ENCODE results near the gene SPRYD3. TPM values are rescaled to one million over a fixed set of nuclear protein-coding genes. Genes with fewer than 3 reads are reported as not detected.
A peak's percentile ranks its signal among the peaks of the same experiment; 100 is the strongest.
"Not testable (repeated sequence)": the region's sequence is repeated elsewhere in the genome, so short reads cannot be mapped to it uniquely, and the experiment has no call there.

SPRYD3 gene
- polyA plus RNA-seq, 1 donor from 2014 or later: 30.4 TPM

DNA sequence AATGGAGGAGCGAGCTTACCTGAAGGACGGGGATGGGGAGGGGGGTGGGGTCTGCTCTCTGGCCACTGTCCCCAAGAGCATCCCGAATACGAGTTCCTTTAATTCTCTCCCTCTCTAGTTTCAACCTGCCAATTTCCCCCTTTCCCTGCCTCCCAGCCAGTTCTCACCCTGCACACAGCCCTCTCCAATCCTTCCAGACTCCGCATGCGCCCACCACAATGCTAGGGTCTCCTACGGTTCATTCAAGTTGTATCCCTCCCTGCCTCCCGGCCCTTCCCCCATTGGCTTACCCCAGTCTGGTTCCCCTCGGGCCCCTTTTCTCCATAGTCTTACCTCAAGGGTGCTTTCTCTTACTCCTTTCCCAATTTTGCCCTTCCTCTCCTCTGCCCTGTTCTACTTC is 17.6 kb upstream of the SPRYD3 start:
- Mint-ChIP-seq H3K27ac (no peak overlapping the region), H3K36me3 (peaks cover 1% of the 10 kb centered on the region), H3K9me3 (no peaks in the 10 kb centered on the region), H3K4me1 (peaks cover 0 to 14% (median 11%) of the 10 kb centered on the region in 3 donors), H3K27me3 (peaks cover 8% of the 10 kb centered on the region), H3K4me3 (peak overlapping the region; percentile 30 to 94 (median 84))

DNA sequence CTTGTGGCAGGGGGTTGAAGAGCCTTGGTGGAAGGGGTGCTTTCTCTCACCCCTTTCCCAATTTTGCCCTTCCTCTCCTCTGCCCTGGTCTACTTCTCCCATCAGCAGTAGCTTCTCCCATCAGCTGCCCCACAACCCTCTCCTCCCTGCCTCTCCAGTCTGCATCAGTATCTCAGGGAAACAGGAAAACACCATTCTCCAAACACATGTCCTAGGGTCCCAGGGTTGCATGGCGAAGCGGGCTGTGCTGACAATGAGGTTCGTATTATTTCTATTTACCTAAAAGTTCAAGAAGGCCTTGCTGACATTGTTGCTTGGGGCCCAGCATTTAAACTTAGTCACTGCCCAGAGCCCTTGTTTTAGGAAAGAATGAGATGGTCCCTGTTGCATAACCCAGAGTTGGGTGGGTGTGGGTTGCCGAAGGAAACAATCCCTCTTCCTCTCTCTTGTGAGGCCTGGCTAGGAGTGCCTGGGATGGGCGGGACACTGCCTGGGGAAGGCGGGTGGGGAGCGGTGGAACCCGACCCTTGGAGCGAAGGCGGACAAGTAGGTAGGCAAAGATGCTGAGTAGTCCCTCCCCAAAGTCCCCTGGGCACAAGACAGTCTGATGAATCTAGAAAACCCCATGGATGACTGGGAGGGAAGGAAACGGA is 17.0 kb upstream of the SPRYD3 start:
- no peaks in the 10 kb centered on the region for H3K9me3 Mint-ChIP-seq
- peaks cover 1% of the 10 kb centered on the region for H3K36me3 Mint-ChIP-seq
- no peak overlapping the region for H3K27ac Mint-ChIP-seq
- H3K27me3 Mint-ChIP-seq: peaks cover 8% of the 10 kb centered on the region
- H3K4me1 Mint-ChIP-seq: peaks cover 0 to 14% (median 11%) of the 10 kb centered on the region in 3 donors
- peak overlapping the region in 2 of 4 donors; percentile 5 to 55 for H3K4me3 Mint-ChIP-seq

DNA sequence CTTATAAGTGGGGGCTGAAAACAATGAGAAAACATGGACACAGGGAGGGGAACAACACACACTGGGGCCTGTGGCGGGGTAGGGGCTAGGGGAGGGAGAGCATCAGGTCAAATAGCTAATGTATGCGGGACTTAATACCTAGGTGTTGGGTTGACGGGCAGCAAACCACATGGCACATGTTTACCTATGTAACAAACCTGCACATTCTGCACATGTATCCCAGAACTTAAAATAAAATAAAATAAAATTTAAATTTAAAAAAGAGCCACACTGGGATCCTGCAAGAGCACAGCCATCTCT is 16.4 kb upstream of the SPRYD3 start:
- not testable (repeated sequence) for H3K36me3 Mint-ChIP-seq, H3K9me3 Mint-ChIP-seq, H3K27me3 Mint-ChIP-seq, H3K27ac Mint-ChIP-seq
- Mint-ChIP-seq H3K4me3 (peak overlapping the region in 1 of 4 donors; percentile 20), H3K4me1 (peaks cover 0 to 14% (median 11%) of the 10 kb centered on the region in 3 donors)

DNA sequence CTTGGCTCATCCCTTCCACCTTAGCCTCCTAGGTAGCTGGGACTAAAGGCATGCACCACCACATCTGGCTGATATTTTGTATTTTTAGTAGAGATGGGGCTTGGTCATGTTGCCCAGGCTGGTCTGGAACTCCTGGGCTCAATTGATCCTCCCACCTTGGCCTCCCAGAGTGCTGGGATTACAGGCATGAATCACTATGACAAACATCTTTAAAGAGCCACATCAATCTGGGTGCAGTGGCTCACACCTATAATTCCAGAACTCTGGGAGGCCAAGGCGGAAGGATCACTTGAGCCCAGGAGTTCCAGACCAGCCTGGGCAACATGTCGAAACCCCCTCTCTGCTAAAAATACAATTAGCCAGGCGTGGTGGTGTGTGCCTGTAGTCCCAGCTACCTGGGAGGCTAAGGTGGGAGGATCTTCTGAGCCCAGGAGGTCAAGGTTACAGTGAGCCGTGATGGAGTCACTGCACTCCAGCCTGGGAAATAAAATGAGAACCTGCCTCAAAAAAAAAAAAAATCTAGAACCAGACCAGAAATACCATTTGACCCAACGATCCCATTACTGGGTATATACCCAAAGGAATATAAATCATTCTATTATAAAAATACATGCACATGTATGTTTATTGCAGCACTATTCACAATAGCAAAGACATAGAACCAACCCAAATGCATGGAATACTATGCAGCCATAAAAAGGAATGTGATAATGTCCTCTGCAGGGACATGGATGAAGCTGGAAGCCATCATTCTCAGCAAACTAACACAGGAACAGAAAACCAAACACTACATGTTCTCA is 15.8 kb upstream of the SPRYD3 start:
- H3K27ac Mint-ChIP-seq, H3K9me3 Mint-ChIP-seq, H3K36me3 Mint-ChIP-seq, H3K27me3 Mint-ChIP-seq: not testable (repeated sequence)
- peaks cover 0 to 14% (median 11%) of the 10 kb centered on the region in 3 donors for H3K4me1 Mint-ChIP-seq
- H3K4me3 Mint-ChIP-seq: peak overlapping the region in 1 of 4 donors; percentile 20

DNA sequence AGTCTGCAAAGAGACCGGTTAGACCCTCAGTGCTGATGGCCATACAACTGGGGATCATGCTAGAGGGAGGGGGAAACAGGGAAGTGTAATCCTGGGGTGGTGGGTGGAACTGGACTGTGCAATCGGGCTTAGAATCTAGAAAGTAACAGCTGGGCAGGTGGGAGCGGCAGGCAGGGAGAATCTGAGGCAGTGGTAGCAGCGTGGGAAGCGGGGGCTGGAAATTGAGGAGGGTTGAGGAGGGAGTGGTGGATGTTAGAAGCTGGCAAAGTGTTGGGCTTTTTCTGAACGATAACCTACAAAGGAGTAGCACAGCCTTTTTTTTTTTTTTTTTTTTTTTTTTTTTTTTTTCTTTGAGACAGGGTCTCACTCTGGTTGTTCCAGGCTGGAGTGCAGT is 15.2 kb upstream of the SPRYD3 start:
- no peaks in the 10 kb centered on the region for H3K9me3 Mint-ChIP-seq
- H3K4me1 Mint-ChIP-seq: peaks cover 0 to 14% (median 10%) of the 10 kb centered on the region in 3 donors
- H3K36me3 Mint-ChIP-seq: peaks cover 1% of the 10 kb centered on the region
- H3K27me3 Mint-ChIP-seq: peaks cover 11% of the 10 kb centered on the region
- H3K27ac Mint-ChIP-seq: peak overlapping the region in 1 of 3 donors; percentile 37
- no peak overlapping the region for H3K4me3 Mint-ChIP-seq

DNA sequence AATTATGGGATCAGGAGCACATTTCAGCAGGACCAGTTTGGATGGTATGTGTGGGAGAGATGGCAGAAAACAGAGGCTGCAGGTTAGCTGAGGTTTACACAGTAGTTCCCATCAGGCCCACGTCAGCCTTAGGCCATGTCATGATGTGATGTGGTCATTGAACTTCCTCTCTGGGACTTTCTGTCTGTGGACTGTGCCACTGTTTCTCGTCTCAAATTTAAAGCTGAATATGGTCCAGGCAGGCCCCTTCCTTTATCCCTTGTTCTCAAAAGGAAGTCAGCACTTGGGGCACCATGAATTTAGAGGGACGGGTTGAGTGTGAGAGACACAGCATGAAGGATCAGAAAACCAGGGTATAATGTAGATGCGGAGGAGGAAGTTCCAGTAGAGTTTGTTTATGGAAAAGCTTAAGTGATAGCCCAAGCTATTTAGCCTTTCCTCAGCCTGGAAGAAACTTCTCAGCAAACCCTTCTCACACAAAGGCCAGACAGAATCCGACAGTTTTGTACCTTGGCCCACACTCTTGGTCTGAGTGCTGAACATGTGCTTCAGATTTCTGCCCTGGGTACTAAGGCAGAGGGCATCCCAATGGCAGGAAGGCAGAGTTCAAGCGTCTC is 14.7 kb upstream of the SPRYD3 start:
- Mint-ChIP-seq H3K27ac (peak overlapping the region in 1 of 3 donors; percentile 37), H3K27me3 (peaks cover 11% of the 10 kb centered on the region), H3K4me3 (no peak overlapping the region), H3K9me3 (no peaks in the 10 kb centered on the region), H3K36me3 (peaks cover 1% of the 10 kb centered on the region), H3K4me1 (peaks cover 0 to 10% (median 5%) of the 10 kb centered on the region in 3 donors)

DNA sequence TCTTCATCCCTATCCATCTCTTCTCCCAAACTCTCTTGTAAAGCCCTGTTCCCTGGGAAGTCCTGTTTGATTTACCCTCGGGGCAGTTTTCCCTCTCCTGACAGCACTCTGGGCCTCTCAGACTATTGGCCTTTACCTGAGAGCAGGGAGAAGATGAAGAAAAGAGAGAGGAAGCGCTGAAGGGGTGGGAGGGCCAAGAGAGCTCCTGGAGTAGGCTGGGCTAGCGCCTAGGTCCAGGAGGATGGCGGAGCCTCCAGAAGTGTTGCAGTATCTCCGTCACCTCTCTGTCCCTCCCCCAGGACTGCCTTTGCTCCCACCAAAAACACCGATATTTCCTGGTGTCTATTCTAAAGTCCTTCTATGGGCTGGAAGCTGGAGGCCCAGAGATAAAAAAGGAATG is 12.6 kb upstream of the SPRYD3 start:
- Mint-ChIP-seq H3K4me1 (no peaks in the 10 kb centered on the region), H3K4me3 (no peak overlapping the region), H3K36me3 (peaks cover 1% of the 10 kb centered on the region), H3K27ac (no peak overlapping the region), H3K9me3 (no peaks in the 10 kb centered on the region), H3K27me3 (peaks cover 5% of the 10 kb centered on the region)

DNA sequence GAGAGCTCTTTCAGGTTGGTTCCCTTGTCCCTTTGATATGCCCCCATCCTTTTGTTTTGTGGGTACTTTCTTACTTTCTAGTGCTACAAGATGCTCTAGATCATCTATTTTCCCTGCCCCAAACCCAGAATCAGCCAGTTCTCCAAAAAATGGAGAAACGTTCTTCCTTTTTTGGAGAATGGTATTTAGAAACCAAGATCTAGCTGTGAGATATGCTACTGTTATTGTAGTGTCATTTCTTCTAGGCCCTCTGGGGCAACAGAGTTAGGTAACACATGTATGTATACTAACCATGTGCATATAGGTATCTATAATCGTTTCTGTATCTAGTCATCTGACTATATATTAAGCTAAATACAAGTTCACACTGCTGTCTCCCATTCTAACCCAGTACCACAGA is 11.4 kb upstream of the SPRYD3 start:
- Mint-ChIP-seq H3K36me3 (no peaks in the 10 kb centered on the region), H3K4me3 (no peak overlapping the region), H3K9me3 (no peaks in the 10 kb centered on the region), H3K27me3 (peaks cover 5% of the 10 kb centered on the region), H3K4me1 (no peaks in the 10 kb centered on the region), H3K27ac (no peak overlapping the region)

DNA sequence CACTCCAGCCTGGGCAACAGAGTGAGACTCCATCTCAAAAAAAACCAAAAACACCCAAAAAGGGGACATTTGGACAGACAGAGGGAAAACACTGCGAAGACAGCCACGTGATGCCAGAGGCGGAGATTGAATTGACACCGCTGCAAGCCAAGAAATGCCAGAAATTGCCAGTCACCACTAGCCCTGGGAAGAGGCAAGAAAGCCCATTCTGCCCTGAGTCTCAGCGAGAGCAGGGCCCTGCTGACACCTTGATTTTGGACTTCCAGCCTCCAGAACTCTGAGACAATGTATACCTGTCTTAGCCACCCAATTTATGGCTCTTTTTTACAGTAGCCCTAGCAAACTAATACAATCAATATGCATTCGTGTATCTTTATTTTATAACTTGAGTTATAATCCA is 10.9 kb upstream of the SPRYD3 start:
- H3K27me3 Mint-ChIP-seq: peaks cover 5% of the 10 kb centered on the region

DNA sequence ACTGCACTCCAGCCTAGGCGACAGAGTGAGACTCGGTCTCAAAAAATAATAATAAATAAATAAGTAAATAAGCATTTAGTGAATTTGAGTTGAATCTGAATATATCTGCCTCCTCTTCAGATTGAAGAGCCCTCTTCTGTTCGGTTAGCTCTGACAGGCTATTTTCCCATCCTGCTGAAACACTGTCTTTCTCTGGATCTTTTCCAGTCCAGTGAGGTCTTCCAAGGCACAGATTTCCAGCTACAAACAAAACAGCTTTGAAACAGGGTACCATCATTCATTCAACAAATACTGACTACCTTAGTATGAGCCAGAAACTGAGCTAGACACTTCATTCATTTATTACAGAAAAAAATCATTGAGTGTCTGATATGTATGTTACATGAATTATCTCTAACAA is 7.2 kb upstream of the SPRYD3 start:
- H3K4me3 Mint-ChIP-seq: no peak overlapping the region
- no peak overlapping the region for H3K27ac Mint-ChIP-seq
- H3K36me3 Mint-ChIP-seq: no peaks in the 10 kb centered on the region
- H3K27me3 Mint-ChIP-seq: peaks cover 3% of the 10 kb centered on the region
- H3K9me3 Mint-ChIP-seq: no peaks in the 10 kb centered on the region
- H3K4me1 Mint-ChIP-seq: no peaks in the 10 kb centered on the region

More for the DNA sequence above, 10.9 kb upstream of the SPRYD3 start:
- H3K9me3 Mint-ChIP-seq: no peaks in the 10 kb centered on the region
- H3K27ac Mint-ChIP-seq: no peak overlapping the region
- H3K36me3 Mint-ChIP-seq: no peaks in the 10 kb centered on the region
- H3K4me1 Mint-ChIP-seq: no peaks in the 10 kb centered on the region
- H3K4me3 Mint-ChIP-seq: no peak overlapping the region

DNA sequence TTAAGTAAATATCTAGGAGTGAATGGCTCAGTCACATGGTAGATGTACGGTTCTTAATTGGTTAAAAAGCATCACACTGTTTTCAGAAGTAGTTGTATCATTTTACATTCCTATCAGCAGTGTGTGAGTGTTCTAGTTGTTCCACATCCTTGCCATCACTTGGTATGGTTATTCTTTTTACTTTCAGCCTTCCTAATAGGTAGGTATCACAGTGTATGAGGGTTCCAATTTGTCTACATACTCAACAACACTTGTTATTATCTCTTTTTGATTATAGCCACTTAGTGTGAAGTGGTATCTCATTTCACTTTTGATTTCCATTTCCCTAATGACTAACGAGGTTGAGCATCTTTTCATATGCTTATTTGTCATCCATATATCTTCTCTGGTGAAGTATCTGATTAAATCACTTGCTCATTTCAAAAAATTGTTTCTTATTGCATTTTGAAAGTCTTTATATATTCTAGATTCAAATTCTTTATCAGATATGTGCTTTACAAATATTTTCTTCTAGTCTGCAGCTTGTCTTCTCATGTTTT is 3.5 kb upstream of the SPRYD3 start:
- H3K4me3 Mint-ChIP-seq: peak overlapping the region in 2 of 4 donors; percentile 7 to 8
- H3K27ac Mint-ChIP-seq: no peak overlapping the region
- no peaks in the 10 kb centered on the region for H3K27me3 Mint-ChIP-seq
- no peaks in the 10 kb centered on the region for H3K36me3 Mint-ChIP-seq
- H3K4me1 Mint-ChIP-seq: peaks cover 8 to 12% (median 12%) of the 10 kb centered on the region in 3 donors
- no peaks in the 10 kb centered on the region for H3K9me3 Mint-ChIP-seq

DNA sequence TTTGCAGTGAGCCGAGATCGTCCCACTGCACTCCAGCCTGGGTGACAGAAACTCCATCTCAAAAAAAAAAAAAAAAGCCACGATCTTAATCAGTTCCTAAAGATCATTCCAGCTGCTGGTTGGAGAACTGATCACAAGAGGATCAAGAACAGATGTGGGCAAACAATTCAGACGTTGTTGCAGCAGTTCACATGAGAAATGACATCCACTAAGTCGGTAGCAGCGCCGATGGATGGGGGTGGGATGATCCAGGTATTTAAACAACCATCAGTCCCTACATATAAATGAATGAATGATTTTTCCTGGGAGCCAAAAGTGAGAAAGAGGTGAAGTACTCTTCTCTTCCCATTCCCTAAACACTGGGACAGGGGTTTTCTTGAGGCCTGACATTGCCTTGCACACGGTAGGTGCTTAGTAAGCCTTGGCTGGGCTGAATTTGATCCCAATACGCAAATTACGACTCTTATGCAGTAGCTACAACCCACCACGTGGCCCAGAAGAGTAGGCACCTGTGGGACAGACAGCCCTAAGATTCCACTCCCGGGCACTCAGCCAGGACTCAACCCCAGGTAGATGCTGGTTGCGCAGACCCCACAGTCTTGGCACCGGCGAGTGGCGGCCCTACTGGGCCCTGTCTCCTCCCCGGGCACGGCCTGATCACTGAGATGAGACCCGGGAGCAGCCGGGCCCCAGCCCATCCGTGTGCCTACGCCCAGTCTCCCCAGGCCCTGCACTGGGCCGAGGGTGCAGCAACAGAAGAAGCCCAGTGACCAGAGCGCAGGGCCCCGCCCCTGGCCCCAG is 565 bp downstream of the SPRYD3 start:
- Mint-ChIP-seq H3K36me3 (peaks cover 2% of the 10 kb centered on the region), H3K4me1 (peaks cover 20 to 23% (median 21%) of the 10 kb centered on the region in 3 donors), H3K9me3 (no peaks in the 10 kb centered on the region), H3K27ac (peak overlapping the region; percentile 63 to 98 (median 91)), H3K27me3 (no peaks in the 10 kb centered on the region), H3K4me3 (peak overlapping the region; percentile 90 to 99 (median 94))

DNA sequence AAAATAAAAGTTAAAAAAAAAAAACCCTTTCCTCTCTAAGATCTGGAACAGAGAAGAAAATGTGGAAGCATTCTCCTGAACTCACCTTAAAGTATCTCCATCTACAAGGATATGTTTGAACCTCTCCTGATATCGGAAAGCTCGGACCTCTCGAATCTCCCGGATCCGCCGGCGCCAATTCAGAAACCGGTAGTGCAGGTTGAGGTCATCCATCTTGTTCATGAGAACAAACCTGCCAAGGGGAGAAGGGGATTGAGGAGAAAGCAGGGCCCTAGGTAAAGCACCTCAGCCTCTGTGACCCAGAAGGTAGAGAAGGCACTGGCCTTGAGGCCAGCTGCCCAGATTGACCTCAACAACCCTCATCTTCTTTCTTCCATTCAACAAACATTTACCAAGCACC is 2.2 kb downstream of the SPRYD3 start:
- peak overlapping the region in 3 of 4 donors; percentile 10 to 90 (median 54) for H3K4me3 Mint-ChIP-seq
- peak overlapping the region in 1 of 3 donors; percentile 37 for H3K27ac Mint-ChIP-seq
- H3K36me3 Mint-ChIP-seq: peaks cover 4% of the 10 kb centered on the region
- peaks cover 26 to 32% (median 27%) of the 10 kb centered on the region in 3 donors for H3K4me1 Mint-ChIP-seq
- no peaks in the 10 kb centered on the region for H3K9me3 Mint-ChIP-seq
- H3K27me3 Mint-ChIP-seq: no peaks in the 10 kb centered on the region

DNA sequence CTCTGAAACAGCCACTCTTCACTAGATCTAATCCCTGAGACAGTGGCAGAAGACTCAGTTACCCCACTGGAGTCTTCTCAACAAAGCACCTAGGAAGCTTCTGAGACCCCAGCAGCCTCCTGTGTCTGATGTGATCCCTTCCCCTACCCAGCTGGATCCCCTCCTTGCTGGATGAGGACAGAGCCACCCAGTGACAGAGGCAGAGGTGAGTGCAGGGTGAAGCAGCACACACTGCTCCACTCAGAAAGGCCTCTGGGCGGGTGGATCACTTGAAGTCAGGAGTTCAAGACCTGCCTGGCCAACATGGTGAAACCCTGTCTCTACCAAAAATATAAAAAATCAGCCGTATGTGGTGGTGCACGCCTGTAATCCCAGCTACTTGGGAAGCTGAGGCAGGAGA is 2.7 kb downstream of the SPRYD3 start:
- H3K27me3 Mint-ChIP-seq: no peaks in the 10 kb centered on the region
- peaks cover 26 to 35% (median 27%) of the 10 kb centered on the region in 3 donors for H3K4me1 Mint-ChIP-seq
- peaks cover 4% of the 10 kb centered on the region for H3K36me3 Mint-ChIP-seq
- H3K27ac Mint-ChIP-seq: no peak overlapping the region
- H3K9me3 Mint-ChIP-seq: no peaks in the 10 kb centered on the region
- peak overlapping the region in 1 of 4 donors; percentile 54 for H3K4me3 Mint-ChIP-seq

Measured in IgD-negative memory B cell (primary cell).